ENCODE measurements around the gene HMCN2.

DNA sequence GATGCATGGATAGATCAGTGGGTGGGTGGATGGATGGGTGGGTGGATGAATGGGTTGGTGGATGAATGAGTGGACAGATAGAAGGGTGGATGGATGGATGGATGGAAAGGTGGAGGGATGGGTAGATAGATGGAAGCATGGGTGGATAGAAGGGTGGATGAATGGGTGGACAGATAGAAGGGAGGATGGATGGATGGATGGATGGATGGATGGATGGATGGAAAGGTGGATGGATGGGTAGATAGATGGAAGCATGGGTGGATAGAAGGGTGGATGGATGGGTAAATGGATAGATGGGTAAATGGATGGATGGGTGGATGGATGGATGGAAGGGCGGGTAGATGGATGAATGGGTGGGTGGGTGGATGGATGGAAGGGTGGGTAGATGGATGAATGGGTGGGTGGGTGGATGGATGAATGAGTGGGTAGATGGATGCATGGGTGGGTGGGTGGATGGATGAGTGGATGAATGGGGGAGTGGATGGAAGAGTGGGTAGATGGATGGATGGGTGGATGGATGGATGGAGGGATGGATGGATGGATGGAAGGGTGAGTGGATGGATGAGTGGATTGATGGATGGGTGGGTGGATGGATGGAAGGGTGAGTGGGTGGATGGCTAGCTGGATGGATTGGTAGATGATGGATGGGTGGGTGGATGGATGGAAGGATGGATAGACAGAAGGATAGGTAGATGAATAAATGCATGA, 91.5 kb downstream of the HMCN2 start:
- TF ChIP-seq POLR2A (IDR thresholded peaks at IDR 0.05), result no peak
- TF ChIP-seq, protein P1, sequence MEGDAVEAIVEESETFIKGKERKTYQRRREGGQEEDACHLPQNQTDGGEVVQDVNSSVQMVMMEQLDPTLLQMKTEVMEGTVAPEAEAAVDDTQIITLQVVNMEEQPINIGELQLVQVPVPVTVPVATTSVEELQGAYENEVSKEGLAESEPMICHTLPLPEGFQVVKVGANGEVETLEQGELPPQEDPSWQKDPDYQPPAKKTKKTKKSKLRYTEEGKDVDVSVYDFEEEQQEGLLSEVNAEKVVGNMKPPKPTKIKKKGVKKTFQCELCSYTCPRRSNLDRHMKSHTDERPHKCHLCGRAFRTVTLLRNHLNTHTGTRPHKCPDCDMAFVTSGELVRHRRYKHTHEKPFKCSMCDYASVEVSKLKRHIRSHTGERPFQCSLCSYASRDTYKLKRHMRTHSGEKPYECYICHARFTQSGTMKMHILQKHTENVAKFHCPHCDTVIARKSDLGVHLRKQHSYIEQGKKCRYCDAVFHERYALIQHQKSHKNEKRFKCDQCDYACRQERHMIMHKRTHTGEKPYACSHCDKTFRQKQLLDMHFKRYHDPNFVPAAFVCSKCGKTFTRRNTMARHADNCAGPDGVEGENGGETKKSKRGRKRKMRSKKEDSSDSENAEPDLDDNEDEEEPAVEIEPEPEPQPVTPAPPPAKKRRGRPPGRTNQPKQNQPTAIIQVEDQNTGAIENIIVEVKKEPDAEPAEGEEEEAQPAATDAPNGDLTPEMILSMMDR (IDR thresholded peaks at IDR 0.05), result no peak

Measured in right lobe of liver (tissue), 4 donors.